NCI-H1694 treated with DMSO at 0.1 percent for 48 hours (cell line): Measurements from ENCODE around the gene CDK5RAP2.
A peak's percentile ranks its signal among the peaks of the same experiment; 100 is the strongest.
"Not testable (repeated sequence)": the region's sequence is repeated elsewhere in the genome, so short reads cannot be mapped to it uniquely, and the experiment has no call there.

Source experiments
- DNase-seq: peaks from one replicate; lab custom pipeline; 2025; lab: John Stamatoyannopoulos, UW

The CDK5RAP2 gene

GRCh38 chr9:120514405-120514804 is 65.6 kb downstream of the CDK5RAP2 start:
- DNase-seq, result no peak

DNA sequence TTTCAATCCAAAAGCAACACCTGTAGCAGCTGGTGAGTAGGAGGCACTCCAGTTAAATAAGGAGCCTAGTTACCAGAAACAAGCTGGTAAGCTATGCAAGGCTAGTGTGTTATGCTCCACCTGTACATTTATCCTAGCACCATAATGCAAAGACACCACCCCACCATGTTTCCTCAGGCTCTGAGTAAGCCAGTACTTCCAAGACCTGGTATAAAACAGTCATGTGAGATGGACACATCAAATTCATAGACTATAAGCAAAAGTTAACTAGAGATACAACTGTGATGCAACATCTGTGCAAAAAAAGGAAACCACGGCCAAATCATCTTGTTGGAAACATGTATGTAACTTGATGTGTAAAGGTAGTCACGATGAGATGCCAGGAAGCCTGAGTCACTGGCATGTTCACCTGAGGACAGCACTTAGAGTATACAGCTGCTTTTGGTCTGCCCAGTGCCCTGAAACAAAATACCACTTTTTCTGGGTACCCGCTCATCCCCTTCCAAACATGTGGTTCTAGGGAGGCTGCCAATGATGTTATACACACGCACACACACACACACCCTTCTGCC is 66.1 kb downstream of the CDK5RAP2 start:
- no peak for DNase-seq

DNA sequence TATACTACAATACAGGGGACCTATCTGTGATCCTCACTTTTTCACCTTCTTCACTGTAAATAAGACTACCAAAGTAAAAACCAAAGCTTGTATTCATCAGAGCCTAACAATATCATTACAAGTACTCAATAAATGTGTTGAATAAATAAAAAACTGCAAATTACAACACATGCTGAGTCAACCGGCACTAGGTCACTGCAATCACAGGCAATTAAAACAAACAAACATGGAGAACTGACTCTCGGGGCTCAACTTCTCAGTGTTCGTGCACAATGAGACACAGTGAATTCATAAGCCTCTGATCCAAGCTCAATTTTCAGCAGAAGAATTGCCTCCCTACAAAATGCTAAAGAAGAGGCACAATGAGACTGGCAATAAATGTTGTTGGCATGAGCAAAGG is 69.2 kb downstream of the CDK5RAP2 start:
- no peak for DNase-seq

GRCh38 chr9:120507936-120508510 is 71.9 kb downstream of the CDK5RAP2 start:
- DNase-seq, result no peak

DNA sequence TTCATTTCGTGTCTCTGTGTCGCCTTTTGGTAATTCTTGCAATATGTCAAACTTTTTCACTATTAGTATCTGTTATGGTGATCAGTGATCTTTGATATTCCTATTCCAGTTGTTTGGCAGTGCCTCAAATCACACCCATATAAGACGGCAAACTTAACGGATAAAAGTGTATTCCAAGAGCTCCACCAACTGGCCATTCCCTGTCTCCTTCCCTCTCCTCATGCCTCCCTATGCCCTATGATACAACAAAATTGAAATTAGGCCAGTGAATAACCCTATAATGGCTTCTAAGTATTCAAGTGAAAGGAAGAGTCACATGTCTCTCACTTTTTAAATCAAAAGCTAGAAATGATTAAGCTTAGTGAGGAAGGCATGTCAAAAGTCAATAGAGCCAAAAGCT is 74.8 kb downstream of the CDK5RAP2 start:
- DNase-seq, result no peak

DNA sequence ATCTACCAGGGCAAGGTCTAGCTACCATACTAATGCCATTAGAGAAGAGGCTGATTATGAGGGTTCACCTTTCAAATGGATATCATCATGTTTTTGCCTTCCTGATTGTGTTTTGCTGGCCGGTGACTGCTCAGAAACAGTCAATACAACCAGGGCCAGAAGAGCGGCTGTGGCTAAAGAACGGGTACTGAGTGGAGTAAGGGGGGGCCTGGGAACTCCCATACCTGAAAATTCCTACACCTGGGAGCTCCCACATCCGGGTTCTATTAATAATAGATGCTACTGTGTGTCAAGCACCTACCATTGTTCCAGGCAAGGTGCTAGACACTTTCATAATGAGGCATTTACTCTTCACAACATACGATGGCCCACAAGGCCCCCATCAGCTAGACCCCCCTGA is 79.2 kb downstream of the CDK5RAP2 start:
- DNase-seq, result no peak

GRCh38 chr9:120497865-120498264 is 82.1 kb downstream of the CDK5RAP2 start:
- DNase-seq, result not testable (repeated sequence)

DNA sequence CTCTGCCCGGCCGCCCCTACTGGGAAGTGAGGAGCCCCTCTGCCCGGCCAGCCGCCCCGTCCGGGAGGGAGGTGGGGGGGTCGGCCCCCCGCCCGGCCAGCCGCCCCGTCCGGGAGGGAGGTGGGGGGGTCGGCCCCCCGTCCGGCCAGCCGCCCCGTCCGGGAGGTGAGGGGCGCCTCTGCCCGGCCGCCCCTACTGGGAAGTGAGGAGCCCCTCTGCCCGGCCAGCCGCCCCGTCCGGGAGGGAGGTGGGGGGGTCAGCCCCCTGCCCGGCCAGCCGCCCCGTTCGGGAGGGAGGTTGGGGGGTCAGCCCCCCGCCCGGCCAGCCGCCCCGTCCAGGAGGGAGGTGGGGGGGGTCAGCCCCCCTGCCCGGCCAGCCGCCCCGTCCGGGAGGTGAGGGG is 83.5 kb downstream of the CDK5RAP2 start:
- DNase-seq, result not testable (repeated sequence)

DNA sequence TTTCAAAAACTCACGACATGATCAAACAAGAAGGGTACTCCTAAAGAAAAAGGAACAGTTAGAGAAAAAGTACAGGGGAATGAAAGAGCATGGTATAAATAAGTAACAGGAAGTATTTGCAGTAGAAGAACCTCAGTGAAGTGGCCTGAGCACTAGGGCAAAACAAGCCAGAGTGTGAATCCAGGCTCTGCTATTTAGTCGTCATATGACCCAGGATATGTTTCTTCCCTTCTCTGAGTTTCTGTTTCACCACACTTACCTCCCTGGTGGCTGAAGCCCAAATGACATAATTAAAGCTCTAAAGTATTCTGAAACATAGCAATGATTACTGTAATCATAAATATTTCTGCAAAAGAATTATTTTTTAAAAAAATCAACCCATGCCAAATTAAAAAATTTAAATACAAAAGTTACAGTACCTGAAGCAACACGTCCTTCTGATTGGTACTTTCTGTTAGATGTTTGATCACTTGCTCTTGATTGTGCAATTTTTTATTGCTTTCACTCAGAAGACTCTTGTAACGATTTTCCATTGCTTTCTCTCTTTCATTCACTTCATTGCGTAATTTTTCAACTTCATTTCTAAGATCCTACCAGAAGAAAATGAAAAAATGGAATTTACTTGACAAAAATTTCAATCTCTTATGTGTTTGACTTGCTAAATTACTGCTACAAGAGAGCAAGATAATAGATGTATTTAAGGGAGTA is 88.9 kb downstream of the CDK5RAP2 start:
- no peak for DNase-seq

- DNase-seq, result no peak
Measured at GRCh38 chr9:120486835-120487234, 93.1 kb downstream of the CDK5RAP2 start.

DNA sequence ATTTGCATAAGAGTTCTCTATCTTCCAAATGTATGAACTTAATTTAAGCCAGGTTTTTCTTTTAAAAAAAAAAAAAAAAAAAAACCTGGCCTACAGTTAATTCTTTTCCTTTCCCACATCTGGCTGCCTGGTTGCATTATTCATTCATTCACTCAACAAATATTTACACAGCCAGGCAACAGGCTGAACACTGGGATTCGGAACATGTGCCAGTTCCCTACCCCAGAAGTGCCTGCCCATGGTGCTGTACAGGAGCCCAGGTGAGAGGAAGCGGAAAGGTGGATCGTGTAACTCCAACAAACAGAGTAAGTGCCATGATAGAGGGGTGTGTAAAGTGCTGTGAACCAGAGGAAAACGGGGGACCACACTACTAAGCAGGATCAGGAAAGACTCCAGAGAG is 93.6 kb downstream of the CDK5RAP2 start:
- no peak for DNase-seq

GRCh38 chr9:120485788-120486187 is 94.2 kb downstream of the CDK5RAP2 start:
- DNase-seq, result no peak

DNA sequence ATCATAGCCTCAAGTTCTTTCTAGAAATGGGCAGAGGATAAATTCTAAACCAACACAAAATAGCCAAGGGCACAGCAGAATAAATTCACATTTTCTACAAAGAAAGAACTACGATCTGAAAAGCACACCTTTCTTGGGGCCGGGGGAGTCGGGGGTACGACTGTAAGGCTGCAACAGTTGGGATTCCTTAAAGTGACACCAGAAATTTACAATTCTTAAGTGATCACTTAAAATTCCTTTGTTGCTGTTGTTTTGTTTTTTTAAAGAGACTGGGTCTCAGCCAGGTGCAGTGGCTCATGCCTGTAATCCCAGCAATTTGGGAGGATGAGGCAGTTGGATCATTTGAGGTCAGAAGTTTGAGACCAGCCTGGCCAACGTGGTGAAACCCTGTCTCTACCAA is 95.8 kb downstream of the CDK5RAP2 start:
- DNase-seq, result no peak

- DNase-seq, result no peak
Measured at GRCh38 chr9:120482424-120483186, 97.4 kb downstream of the CDK5RAP2 start.

GRCh38 chr9:120481846-120482245 is 98.1 kb downstream of the CDK5RAP2 start:
- DNase-seq, result no peak

DNA sequence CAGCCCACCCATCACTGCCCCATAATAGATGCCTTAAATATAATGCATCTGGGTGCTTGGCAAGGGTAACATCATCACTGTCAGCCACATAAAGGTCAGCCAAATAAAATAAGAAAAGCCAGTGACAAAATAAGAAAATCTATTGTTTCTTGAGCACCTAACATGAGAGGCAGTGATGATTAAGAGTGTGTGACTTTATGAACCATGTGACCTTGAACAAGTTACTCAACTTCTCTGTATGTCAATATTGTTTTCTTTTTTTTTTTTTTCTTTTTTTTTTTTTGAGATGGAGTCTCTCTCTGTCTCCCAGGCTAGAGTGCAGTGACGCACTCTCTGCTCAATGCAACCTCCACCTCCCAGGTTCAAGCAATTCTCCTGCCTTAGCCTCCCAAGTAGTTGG is 98.7 kb downstream of the CDK5RAP2 start:
- DNase-seq, result no peak

- DNase-seq, result peak; percentile 6
Measured at GRCh38 chr9:120480707-120481106, 99.3 kb downstream of the CDK5RAP2 start.

- no peak for DNase-seq
Measured at GRCh38 chr9:120478208-120478607, 101.8 kb downstream of the CDK5RAP2 start.

DNA sequence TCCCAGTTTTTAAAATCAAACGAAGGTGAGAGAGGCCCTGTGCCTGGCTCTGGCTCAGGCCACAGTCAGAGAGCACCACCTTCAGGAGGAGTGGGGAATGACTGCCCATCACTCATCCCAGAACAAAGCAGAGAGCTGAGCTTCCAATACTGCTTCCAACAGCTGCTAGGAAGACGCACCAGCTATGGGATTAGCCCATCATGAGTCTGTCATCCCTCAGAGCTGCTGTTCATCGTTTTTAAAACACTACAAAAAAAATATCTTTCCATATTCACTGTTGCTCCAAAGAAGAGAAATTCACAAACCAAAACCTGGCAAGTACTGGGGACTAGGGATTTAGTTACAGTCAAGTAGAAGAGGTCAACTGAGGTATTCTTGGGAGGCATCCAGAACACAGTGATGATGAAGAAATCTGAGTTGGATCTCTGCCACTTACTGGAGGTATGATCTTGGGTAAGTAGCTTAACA is 102.4 kb downstream of the CDK5RAP2 start:
- DNase-seq, result peak; percentile 60

- no peak for DNase-seq
Measured at GRCh38 chr9:120475341-120475740, 104.6 kb downstream of the CDK5RAP2 start.

GRCh38 chr9:120474591-120475243 is 105.2 kb downstream of the CDK5RAP2 start:
- DNase-seq, result no peak

DNA sequence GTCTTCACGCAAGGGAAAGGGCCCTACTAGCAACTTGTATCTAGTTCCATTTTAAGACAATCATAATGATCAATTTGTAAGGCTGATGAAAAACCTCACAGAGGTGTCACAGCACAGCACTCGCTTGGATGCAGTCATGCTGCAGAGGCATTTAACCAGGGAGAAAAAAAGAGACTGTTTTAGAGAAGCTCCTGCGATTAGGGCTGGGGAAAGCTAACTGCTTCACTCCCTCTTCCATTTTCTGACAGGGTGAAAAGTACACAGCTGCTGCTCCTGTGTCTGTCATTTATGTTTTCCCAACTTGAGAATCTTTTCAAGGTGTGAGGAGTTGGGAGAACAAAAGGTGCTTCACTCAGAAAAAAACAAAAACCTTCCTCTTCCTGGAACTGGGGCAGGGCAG is 106.4 kb downstream of the CDK5RAP2 start:
- no peak for DNase-seq
